ENCODE measurements around the gene PINLYP. TPM values are rescaled to one million over a fixed set of nuclear protein-coding genes. Genes with fewer than 3 reads are reported as not detected.

The PINLYP gene
- total RNA-seq, 1 donor from 2014 or later: 2.3 TPM

DNA sequence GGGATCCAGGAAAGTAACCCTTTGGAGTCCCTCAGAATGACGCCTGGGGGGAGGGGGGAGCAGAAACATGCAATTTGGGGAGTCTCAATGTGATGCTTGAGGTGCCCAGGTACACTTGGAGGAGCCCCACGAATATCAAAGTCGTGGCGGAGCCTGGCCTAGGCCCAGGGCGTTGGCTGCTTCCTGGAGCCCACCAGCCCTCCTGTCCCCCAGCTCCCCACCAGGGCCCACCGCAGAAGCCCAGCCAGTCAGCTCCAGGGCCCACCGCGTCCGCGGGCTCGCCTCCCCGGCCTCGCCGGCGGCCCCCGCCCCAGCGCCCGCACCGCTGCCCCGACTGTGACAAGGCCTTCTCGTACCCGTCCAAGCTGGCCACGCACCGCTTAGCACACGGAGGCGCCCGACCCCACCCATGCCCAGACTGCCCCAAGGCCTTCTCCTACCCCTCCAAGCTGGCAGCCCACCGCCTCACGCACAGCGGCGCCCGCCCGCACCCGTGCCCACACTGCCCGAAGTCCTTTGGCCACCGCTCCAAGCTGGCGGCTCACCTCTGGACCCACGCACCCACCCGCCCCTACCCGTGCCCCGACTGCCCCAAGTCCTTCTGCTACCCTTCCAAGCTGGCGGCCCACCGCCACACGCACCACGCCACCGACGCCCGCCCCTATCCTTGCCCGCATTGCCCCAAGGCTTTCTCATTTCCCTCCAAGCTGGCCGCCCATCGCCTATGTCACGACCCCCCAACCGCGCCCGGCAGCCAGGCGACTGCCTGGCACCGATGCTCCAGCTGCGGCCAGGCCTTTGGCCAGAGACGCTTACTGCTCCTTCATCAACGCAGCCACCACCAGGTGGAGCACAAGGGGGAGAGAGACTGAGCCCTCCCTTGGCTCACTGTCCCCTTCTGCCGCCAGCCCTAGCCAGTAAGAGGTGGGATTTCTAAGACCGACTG, 40.5 kb upstream of the PINLYP start:
- H3K9me3 Mint-ChIP-seq (ENCODE audit: low read depth): peaks cover 6% of the 10 kb centered on the region
- peak; percentile 92 for DNase-seq (ENCODE audit: low spot score)
- peaks cover 26% of the 10 kb centered on the region for H3K4me1 Mint-ChIP-seq (ENCODE audit: low read depth)
- TF ChIP-seq CTCF (IDR thresholded peaks at IDR 0.05): peak; percentile 74
- H3K36me3 Mint-ChIP-seq (ENCODE audit: low read depth): peaks cover 19% of the 10 kb centered on the region
- peak overlapping the region; percentile 51 for H3K4me3 Mint-ChIP-seq (ENCODE audit: unreplicated experiment)
- H3K27ac Mint-ChIP-seq (ENCODE audit: unreplicated experiment): peak overlapping the region; percentile 99
- H3K27me3 Mint-ChIP-seq (ENCODE audit: low read depth): no peaks in the 10 kb centered on the region

- Mint-ChIP-seq H3K4me3 (ENCODE audit: unreplicated experiment) (no peak overlapping the region), H3K9me3 (ENCODE audit: low read depth) (peaks cover 6% of the 10 kb centered on the region), H3K27me3 (ENCODE audit: low read depth) (no peaks in the 10 kb centered on the region), H3K36me3 (ENCODE audit: low read depth) (peaks cover 41% of the 10 kb centered on the region), H3K4me1 (ENCODE audit: low read depth) (peaks cover 14% of the 10 kb centered on the region), H3K27ac (ENCODE audit: unreplicated experiment) (no peak overlapping the region)
- no peak for TF ChIP-seq CTCF (IDR thresholded peaks at IDR 0.05)
- DNase-seq (ENCODE audit: low spot score): no peak
Measured at GRCh38 chr19:43538922-43539321, 36.7 kb upstream of the PINLYP start.

DNA sequence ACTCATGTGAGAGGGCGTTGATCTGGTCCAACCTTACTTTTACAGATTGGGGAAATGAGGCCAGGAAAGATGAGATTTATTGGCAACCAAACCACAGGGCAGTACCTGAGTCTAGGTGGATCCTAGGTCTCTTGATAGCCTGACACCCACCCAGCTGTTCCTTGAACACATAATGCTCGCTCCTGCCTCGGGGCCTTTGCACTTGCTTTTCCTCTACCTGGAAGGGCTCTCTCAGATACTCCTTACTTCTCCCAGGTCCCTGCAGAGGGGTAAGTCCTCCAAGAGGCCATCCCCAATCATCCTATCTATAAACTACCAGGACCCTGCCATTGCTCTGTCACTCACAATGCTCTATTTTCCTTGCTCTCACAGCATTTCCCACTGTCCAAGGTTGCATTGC, 35.2 kb upstream of the PINLYP start:
- peaks cover 6% of the 10 kb centered on the region for H3K9me3 Mint-ChIP-seq (ENCODE audit: low read depth)
- peaks cover 5% of the 10 kb centered on the region for H3K4me1 Mint-ChIP-seq (ENCODE audit: low read depth)
- H3K27ac Mint-ChIP-seq (ENCODE audit: unreplicated experiment): no peak overlapping the region
- H3K4me3 Mint-ChIP-seq (ENCODE audit: unreplicated experiment): no peak overlapping the region
- TF ChIP-seq CTCF (IDR thresholded peaks at IDR 0.05): no peak
- H3K36me3 Mint-ChIP-seq (ENCODE audit: low read depth): peaks cover 46% of the 10 kb centered on the region
- DNase-seq (ENCODE audit: low spot score): peak; percentile 32
- H3K27me3 Mint-ChIP-seq (ENCODE audit: low read depth): no peaks in the 10 kb centered on the region

GRCh38 chr19:43541920-43542650, 33.5 kb upstream of the PINLYP start:
- DNase-seq (ENCODE audit: low spot score): no peak
- Mint-ChIP-seq H3K9me3 (ENCODE audit: low read depth) (peaks cover 6% of the 10 kb centered on the region), H3K4me3 (ENCODE audit: unreplicated experiment) (no peak overlapping the region), H3K36me3 (ENCODE audit: low read depth) (peaks cover 46% of the 10 kb centered on the region), H3K27ac (ENCODE audit: unreplicated experiment) (no peak overlapping the region), H3K4me1 (ENCODE audit: low read depth) (no peaks in the 10 kb centered on the region), H3K27me3 (ENCODE audit: low read depth) (no peaks in the 10 kb centered on the region)
- TF ChIP-seq CTCF (IDR thresholded peaks at IDR 0.05): no peak

DNA sequence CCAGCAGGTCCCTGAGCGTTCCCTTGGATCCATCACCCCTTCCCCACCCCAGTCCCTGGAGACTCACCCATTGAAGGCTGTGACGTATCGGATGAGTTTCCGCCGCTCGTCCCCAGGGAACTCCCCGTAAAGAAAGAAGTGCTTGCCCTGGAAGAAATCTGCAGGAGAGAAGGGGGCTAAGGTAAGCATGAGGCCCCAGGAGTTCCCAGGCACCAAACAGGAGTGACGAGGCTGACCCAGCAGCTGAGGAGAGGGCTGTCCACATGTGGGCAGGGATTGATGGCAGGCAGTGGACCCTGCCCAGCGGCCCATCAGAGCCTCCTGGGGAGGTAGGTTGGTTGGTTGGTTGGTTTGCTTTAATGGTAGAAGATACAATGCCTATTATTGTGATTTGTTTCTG, 31.5 kb upstream of the PINLYP start:
- no peak for TF ChIP-seq CTCF (IDR thresholded peaks at IDR 0.05)
- peaks cover 35% of the 10 kb centered on the region for H3K36me3 Mint-ChIP-seq (ENCODE audit: low read depth)
- peak; percentile 67 for DNase-seq (ENCODE audit: low spot score)
- H3K9me3 Mint-ChIP-seq (ENCODE audit: low read depth): peaks cover 3% of the 10 kb centered on the region
- no peak overlapping the region for H3K27ac Mint-ChIP-seq (ENCODE audit: unreplicated experiment)
- no peaks in the 10 kb centered on the region for H3K27me3 Mint-ChIP-seq (ENCODE audit: low read depth)
- no peak overlapping the region for H3K4me3 Mint-ChIP-seq (ENCODE audit: unreplicated experiment)
- H3K4me1 Mint-ChIP-seq (ENCODE audit: low read depth): no peaks in the 10 kb centered on the region

Measured in chondrocyte (in vitro differentiated cells).